ENCODE measurements around the gene RELN.

GRCh38 chr7:103660455-103661371, 328.7 kb downstream of the RELN start:
- TF ChIP-seq, protein P1, sequence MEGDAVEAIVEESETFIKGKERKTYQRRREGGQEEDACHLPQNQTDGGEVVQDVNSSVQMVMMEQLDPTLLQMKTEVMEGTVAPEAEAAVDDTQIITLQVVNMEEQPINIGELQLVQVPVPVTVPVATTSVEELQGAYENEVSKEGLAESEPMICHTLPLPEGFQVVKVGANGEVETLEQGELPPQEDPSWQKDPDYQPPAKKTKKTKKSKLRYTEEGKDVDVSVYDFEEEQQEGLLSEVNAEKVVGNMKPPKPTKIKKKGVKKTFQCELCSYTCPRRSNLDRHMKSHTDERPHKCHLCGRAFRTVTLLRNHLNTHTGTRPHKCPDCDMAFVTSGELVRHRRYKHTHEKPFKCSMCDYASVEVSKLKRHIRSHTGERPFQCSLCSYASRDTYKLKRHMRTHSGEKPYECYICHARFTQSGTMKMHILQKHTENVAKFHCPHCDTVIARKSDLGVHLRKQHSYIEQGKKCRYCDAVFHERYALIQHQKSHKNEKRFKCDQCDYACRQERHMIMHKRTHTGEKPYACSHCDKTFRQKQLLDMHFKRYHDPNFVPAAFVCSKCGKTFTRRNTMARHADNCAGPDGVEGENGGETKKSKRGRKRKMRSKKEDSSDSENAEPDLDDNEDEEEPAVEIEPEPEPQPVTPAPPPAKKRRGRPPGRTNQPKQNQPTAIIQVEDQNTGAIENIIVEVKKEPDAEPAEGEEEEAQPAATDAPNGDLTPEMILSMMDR (IDR thresholded peaks at IDR 0.05 in 2 of 3, conservative IDR thresholded peaks at IDR 0.05 in 1 of 3; ENCODE audit: insufficient read depth in 2 of 3, low read depth in 1 of 3, low read length in 3 of 3), result no peak
- TF ChIP-seq POLR2A (conservative IDR thresholded peaks at IDR 0.05) (no peak), HMGXB4 (CRISPR knock-in tag; IDR thresholded peaks at IDR 0.05) (no peak), CBX3 (IDR thresholded peaks at IDR 0.05; ENCODE audit: borderline replicate concordance in 1 of 2, low read length in 2 of 2) (no peak), KDM4B (IDR thresholded peaks at IDR 0.05; ENCODE audit: borderline replicate concordance in 2 of 2, low read depth in 1 of 2) (no peak), RAD21 (CRISPR knock-in tag; conservative IDR thresholded peaks at IDR 0.05 in 1 of 2, IDR thresholded peaks at IDR 0.05 in 1 of 2) (0 out of 4 replicates have a peak, but pooled peaks of 1 of the 2 experiments have one; percentile 2), SREBF2 (CRISPR knock-in tag; IDR thresholded peaks at IDR 0.05) (no peak), E2F3 (CRISPR knock-in tag; IDR thresholded peaks at IDR 0.05) (no peak), STAG1 (CRISPR knock-in tag; IDR thresholded peaks at IDR 0.05; ENCODE audit: borderline replicate concordance) (no peak), CHD4 (IDR thresholded peaks at IDR 0.05; ENCODE audit: insufficient read depth, insufficient replicate concordance, low read depth, low read length, poor library complexity, severe bottlenecking) (no peak), MTF1 (CRISPR knock-in tag; IDR thresholded peaks at IDR 0.05; ENCODE audit: borderline replicate concordance) (no peak), USF1 (CRISPR knock-in tag; IDR thresholded peaks at IDR 0.05) (peak; percentile 26; the same call in 1 of the 2 replicates)
- TF ChIP-seq, protein P2, sequence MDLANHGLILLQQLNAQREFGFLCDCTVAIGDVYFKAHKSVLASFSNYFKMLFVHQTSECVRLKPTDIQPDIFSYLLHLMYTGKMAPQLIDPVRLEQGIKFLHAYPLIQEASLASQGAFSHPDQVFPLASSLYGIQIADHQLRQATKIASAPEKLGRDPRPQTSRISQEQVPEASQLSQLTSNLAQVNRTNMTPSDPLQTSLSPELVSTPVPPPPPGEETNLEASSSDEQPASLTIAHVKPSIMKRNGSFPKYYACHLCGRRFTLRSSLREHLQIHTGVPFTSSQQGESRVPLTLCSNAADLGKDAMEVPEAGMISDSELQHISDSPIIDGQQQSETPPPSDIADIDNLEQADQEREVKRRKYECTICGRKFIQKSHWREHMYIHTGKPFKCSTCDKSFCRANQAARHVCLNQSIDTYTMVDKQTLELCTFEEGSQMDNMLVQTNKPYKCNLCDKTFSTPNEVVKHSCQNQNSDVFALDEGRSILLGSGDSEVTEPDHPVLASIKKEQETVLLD (IDR thresholded peaks at IDR 0.05), result no peak
